Ammon's horn (tissue), 1 donor: ENCODE measurements around the gene CPXM1.
"Not testable (repeated sequence)": the region's sequence is repeated elsewhere in the genome, so short reads cannot be mapped to it uniquely, and the experiment has no call there.

ENCODE experiments used
- DNase-seq: peaks from one replicate; pipeline ENCODE4 v3.0.0-alpha.2; 2016; ENCODE audit warnings: low spot score

CPXM1 gene

DNA sequence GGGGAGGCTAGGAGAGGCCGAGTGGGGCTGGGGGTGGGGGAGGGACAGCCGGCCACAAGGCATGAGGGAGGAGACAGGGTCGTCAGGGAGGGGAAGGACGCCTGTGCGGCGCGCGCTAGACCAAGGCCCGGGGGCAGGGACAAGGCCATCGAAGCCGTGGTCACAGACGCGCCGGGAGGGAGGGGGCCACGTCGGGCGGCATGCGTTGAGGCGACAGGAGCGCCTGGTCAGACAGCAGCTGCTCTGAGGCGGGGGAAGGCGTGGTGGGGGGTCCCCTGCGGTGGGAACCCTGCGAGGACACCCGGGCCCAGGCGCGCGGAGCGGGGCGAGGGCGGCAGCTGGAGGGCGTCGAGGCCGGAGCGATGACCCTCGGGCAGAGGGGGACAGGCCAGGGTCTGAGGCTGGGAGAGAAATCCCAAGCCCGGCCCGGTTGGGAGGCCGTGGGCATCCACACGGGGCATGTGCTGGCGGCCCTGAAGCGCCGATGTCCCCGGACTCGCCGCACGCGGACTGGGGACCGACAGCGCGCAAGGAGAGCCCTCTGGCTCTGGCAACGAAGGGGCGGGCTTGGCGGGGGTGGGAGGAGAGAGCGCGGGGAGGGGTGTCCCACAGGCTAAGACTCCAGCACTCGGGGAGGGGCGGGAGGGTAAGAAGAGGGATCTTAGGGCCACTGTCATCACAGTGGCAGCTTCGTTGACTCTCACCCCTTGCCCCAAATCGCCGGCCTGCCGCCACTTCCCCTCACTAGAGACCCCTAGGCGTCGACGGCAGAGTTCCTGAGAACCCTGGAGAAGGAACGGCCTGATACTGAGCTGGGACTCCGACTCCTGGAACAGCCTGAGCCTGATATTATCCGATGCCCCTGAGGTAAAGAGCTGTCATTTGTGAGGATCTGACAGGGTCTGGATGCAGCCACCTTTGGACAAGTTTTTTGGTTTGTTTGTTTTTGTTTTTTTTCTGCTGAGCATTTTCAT is 20.8 kb upstream of the CPXM1 start:
- DNase-seq = no peak

DNA sequence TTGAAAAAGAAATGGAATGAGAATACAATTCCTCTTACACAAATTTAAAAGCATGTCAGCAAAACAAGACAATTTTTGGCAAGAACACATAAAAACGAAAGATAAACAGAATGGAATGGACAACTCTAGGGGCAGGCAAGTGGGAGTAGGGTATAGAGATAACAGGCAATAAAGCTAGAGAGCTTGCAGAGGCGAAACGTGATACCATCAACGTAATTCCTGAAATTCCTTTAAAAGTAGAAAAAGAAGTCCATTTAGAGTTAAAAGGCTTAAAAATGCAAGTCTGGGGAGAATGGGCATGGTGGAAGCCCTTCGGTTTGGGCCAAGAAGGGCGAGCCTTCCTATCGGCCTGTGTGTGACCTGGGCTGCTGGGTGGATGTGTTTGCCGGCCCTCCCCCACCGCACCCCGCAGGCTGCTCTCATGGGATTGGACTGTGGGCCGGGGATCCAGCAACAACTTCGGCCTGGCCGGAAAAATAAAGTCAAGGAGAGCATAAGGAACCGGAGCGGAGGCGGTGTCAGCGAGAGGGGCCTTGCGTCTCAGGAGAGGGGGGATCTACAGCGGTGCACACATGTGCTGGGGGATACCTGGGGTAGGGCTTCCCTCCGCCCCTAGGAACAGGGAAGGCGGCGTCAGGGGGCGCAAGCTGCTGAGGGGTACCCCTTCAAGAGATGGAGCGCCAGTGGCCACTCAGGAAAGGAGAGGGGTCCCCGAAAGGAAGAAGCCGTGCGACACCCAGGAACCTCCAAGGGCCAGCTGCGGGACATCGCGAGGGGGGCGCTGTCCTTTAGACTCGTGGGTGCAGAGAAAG is 19.9 kb upstream of the CPXM1 start:
- DNase-seq = no peak

DNA sequence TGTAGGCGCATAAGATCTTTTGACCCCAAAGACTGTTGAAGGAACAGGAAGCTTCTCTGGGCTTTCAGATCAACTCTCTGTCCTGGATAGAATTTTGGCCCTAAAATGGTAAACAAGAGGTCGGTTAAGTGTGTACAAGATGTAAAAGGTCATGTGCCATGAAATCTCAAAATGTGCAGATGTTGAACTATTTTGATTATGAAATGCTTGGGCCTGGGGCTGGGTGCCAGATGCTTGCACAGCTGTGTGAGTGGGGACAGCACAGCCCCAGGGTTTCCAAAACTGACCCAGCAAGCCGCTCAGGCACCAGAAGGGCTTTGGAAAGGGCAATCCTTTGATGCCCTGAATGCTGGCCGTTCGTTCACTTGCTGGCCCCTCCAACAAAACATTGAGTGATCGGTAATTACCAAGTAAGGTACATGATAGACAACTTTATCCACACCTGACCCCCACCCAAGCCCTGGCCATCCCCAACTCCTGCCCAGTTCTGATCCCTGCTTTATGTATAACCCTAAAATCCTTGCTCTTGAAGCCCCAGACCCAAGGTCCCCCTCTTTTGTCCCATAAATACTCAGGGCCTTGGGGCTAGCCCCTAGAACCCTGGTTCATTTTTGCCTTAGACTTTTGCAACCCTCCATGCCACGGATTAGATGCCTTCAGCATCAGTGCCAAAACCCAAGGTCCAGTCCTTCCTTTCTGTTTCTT is 17.6 kb upstream of the CPXM1 start:
- no peak for DNase-seq

DNA sequence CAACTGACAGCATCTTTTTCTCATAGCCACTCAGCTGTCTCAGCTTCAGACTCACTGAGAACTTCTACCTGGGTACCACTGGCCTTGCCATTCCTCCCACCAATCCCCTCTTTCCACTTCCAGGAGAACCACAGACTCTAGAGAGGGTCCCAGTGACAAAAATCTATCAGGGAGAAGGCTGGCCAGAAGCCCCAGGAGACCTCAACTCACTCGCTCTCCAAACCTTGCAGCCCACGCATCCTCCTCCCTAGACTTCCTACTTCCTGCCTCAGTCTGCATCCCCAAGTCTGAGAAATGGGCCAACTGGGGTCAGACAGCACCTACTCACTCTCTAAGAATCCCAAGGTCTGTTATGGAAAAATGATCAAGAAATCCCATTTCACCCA is 16.9 kb upstream of the CPXM1 start:
- DNase-seq = no peak

DNA sequence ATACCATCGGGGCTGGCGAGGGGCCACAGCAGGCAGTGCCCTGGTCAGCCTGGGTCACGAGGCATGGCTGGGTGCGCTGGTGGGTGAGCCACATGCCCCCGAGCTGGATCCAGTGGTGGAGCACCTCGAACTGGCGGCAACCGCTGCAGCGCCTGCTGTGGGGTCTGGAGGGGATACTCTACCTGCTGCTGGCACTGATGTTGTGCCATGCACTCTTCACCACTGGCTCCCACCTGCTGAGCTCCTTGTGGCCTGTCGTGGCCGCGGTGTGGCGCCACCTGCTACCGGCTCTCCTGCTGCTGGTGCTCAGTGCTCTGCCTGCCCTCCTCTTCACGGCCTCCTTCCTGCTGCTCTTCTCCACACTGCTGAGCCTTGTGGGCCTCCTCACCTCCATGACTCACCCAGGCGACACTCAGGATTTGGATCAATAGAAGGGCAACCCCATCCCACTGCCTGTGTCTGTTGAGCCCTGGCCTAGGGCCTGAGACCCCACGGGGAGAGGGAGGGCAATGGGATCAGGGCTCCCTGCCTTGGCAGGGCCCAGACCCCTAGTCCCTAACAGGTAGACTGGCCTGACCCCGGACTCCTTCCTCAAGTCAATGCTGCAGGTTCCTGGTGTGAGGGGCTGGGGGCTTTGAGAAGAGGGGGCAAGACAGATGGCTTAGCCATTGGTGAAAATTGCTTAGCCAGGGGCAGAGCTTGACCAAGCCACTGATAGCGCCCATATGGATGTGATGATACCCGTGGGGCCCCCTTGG is 16.3 kb upstream of the CPXM1 start:
- DNase-seq = no peak

DNA sequence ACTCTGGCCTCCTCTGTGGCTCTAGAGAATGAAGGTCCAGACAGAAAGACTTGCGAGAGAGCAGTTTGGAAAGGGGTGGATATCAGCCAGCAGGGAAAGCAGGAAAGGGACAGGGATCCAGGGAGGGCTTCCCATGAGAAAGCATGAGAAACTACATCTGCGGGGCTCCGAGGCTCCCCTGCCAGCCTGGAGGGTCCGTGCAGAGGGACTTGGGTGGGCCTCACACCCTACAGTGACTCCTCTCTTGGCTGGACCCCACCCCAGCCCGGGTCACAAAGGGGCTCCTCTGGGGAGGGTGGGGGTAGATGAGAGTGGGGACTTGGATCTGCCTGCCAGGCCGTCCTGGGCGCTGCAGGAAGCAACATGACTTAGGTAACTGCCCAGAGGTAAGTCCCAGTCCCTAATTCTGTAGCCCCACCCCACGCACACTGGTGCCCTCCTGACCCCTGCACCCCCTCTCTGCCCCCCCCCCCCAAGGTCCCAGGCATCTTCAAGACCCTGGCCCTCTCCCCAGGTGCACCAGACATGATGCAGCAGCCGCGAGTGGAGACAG is 15.7 kb upstream of the CPXM1 start, which contains the start of gene TMEM239:
Gene TMEM239, plus strand, starts transcription at position 335 of the 553 bp plus-strand sequence. Its CDS starts 191 bp downstream, at position 526.
- DNase-seq = no peak

DNA sequence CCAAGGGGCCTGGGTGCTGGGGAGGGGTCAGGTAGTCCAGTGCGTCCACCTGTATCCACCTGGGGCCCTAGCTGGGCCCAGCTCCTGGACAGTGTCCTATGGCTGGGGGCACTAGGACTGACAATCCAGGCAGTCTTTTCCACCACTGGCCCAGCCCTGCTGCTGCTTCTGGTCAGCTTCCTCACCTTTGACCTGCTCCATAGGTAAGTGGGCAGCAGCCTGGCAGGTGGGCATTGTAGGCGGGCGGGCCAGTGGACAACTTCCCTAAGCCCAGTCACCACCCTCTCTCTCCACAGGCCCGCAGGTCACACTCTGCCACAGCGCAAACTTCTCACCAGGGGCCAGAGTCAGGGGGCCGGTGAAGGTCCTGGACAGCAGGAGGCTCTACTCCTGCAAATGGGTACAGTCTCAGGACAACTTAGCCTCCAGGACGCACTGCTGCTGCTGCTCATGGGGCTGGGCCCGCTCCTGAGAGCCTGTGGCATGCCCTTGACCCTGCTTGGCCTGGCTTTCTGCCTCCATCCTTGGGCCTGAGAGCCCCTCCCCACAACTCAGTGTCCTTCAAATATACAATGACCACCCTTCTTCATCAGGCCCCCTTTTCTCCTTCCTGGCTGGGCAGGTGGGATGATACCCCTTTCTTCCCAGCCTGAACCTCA is 14.9 kb upstream of the CPXM1 start:
- DNase-seq = no peak

DNA sequence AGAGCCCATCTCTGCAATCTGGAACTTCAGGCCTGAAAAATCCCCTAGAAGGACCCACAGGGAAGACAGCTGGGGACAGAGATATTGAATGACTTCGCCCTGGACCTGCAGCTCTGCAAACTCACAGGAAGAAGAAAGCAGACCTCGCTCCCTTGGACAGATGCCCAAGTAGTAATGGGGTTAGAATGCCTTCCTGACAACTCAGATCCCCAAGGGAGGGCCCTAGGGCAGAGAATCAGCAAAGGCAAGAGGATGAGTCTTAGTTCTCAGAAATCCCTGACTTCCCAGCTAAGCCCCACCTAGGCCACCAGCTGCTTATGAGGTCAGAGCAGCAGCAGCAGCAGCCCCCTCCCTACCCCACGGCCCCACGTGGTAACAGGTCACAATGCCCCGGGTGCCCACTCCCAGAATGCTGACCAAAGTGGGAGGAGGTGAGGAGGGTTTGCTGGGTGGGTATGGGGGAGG is 14.2 kb upstream of the CPXM1 start, which contains the start of gene C20orf141:
Gene C20orf141, plus strand, starts transcription at position 401 of the 465 bp plus-strand sequence. CDS start 198 bp downstream, outside the sequence.
- DNase-seq = no peak

DNA sequence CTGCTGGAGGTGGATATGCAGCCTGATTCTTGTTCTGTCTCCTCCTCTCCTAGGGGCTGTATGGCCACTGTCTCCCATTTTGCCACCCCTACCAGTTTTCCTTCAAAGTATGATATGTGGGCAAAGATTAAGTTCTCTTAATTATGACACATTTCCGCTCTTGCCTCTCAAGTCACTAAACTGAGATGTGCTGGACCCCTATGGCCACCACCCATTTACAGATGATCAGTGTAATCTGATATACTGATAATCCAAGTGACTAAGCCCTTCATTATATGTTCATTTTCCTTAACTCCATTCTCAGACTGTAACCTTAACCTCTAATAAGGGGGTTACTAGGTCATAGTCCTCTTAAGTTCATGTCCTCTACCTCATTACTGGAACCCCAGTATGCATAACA is 13.6 kb upstream of the CPXM1 start:
- DNase-seq = no peak

DNA sequence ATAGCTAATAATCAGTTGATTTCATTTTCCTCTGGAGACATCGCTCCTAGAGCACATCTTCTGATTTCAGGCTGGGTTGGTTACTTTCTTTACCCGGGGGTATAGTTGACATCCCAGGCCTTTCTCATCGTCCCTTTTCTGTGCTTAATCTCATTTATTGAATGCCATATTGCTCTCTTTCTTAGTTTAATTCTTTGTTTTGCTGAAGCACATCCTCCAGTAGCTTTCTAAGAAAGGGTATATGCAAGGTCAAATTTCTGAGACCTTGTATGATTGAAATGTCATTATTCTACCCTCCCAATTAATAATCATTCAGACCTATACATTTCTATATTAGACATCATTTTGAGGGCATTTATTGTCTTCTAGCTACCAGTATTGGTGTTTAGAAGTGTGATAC is 11.8 kb upstream of the CPXM1 start:
- no peak for DNase-seq

DNA sequence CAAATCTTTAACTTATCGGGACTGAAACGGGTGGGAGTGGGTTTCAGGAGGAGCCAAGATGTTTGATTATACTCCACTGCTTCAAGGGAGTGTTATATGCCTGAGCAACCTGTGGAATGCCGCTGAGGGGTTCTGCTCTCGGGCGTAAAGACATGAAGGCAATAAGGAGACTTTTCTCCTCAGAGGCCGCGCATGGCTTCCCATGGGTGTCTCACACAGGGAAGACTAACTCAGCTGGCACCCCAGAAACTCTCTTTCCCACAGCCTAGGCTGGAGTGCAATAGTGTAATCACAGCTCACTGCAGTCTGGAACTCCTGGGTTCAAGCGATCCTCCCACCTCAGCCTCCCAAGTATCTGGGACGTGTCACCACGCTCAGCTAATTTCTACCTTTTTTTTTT is 9.3 kb upstream of the CPXM1 start:
- DNase-seq = no peak

DNA sequence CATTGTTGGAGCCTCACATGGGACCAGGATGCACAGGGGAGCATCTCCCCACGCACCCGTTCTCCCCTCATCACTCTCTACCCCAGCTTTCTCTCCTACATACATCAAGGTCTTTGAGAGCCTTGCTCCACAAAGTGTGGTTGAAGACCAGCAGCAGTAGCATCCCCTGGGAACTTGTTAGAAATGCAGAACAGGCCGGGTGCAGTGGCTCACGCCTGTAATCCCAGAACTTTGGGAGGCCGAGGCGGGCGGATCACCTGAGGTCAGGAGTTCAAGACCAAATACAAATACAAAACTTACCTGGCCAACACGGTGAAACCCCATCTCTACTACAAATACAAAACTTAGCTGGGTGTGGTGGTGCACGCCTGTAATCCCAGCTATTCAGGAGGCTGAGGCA is 7.5 kb upstream of the CPXM1 start:
- DNase-seq = not testable (repeated sequence)

DNA sequence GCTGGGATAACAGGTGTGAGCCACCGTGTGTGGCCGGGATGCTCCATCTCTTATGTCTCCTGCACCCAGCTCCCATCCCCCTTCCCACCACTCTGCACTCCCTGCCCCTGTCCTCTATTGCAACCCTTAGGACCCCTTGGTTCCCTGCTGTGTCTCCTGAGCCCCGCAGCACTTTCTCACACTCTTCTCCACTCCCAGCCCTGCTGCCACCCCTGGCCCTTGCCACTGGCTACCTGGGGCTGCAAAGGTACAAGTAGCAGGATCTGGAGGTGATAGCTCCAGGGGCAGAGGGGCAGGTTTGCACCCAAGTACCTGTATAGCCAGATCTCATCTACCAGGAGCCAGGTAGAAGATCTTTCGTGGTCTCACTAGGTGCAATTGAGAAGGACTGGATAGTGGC is 6.6 kb upstream of the CPXM1 start:
- DNase-seq = no peak

DNA sequence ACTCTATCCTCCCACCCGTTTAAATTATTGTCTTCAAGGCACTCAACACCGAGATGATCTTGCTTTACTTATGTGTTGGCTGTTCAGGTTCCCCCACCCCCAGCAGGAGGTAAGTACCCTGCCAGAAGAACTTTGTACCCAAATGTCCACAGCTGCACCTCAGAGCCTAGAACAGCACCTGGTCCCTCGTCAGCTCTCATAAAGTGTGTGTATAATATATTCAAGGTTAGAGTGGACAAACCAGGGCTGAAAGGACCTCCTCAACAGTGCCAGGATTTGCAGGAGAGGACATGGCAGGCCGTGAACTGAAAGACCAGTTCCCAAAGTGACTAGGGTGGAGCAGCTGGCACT is 5.9 kb upstream of the CPXM1 start:
- no peak for DNase-seq

DNA sequence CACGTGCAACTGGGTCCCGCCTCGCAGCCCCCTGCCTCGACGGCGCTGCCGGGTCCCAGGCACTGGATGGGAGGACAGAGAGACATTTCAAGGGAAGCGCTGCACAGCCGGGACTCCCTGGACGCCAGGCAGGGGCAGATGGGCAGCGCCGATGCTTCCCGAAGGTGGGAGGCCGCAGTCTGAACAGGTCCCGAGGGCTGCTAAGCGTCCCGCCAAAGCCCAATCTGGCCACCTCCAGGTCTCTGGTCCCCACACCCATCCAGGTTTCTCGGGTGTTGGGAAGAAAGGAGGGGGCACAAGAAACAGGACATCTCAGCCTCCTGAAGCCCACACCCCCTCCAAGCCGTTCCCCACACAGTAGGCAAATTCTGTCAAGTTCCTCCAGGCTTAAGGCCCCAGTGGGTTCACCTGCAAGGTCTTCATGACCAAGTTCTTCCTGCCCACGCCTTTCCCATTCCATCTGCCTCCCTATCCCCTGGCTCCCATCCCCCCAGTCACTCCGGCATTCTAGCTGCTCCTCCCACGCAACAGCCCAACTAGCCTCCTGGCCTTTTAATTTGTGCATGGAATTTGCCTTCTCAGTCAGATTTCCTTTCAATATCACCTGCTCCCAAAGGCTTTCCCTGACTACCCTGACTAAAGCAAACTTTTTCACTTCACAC is 5.4 kb upstream of the CPXM1 start:
- no peak for DNase-seq

DNA sequence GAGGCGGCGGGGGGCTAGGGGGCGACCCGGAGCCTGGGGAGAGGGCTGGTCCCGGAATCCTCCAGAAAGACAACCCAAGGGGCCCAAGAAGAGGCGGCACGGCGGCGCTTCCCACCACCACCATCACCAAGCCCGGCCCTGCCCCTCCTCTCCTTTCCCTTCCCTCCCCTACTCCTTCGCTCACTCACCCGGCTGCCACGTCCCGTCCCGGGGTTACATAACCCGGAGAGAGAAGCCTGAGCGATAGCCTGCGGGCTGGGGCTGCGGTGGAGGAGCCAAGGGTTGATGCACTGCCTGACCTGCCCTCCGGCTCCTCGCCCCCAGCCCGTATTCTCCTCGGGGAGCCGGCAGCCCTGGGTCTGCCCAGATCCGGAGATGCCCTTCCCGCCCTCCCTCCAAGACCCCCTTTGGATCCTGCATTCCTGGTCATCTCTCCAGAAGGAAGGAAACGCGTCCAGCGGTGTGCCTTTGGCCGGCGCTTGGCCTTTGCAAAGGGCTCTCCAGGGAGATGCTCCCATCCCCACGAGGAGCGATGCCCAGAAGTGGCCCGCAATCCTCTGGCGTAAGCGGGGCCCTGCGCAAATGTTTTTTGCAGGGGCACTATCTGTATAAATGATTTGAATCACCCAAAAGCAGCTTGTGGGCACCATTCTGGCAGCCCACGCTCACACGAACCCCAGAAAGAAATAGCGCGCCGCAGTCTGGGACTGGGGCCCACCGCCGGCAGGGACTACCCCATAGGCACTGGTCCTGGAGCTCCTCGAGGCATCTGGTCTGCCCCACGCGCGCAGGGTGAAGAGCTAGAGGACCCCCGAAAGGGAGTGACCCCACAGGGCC is 4.6 kb upstream of the CPXM1 start:
- DNase-seq = no peak

DNA sequence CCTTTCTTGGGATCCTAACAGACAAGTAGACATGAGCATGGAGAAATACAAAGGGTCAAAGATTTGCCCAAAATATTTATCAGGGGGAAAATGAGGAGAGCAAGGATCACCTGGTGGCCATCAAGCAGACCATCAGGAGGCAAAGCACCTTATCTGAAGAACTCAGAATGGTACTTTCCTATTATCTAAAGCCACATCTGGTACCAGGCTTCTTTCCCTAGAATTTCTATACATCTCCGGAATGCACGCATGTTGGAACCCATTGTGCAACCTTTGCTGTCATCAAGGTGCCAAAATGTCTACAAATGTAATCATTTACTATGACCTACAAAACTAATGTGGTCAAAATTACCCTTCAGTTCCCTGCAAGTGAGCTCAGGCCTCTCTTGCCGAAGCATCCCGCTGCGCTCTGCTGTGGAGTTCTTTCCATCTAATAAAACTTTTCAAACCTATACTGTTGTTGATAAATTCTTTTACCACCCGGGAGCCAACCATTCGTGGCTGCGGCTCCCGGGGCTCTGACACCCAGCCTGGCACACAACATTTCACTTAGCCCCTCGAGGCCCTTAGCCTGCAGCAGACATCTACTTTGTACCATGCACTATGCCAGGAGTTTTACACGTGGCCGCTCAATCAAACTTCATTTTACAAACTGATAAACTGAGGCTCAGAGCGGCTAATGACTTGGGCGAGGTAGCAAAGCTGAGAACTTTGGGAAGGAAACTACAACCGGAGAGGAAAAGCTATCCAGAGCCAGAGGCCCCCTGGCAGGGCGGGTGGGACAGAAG is 3.8 kb upstream of the CPXM1 start:
- DNase-seq = no peak

DNA sequence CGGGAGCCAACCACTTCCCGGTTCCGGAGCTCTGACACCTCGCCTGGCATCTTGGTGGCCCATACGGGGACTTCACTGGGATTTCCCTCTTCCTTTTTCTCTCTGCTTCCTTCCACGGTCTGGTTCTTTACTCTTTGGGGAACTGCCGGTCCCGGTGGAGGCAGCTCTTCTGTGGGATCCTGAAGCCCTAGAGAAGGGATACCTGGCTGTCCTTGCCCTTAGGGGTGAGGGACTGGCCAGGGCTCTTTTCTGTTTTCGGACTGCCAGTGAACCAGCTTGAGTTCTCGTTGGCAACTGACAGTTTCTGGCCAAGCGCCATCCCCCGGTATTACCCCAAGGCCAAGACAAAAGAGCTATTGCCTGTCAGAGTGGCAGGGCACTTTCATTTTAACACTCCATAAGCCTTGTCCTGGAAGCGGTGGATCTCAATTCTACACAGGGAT is 880 bp upstream of the CPXM1 start:
- DNase-seq = no peak
